GM23338 (cell line): ENCODE results near the gene MARK3. TPM values are rescaled to one million over a fixed set of nuclear protein-coding genes. Genes with fewer than 3 reads are reported as not detected.

Experiments used
- ATAC-seq: fragments of 200-7000 bp; cut with Tn5 transposase; 3 replicates; pipeline ENCODE4 v1.9.1; 2020
- DNase-seq: peaks from one replicate; pipeline ENCODE4 v3.0.0-alpha.2; 2015; ENCODE audit warnings: low spot score
- H2AFZ ChIP-seq: fragments of 200-600 bp; sonication (generic); 2 replicates; pipeline ENCODE4 v1.8.0; 2016; ENCODE audit warnings: antibody characterized with exemption, mild to moderate bottlenecking, moderate library complexity
- H3F3A ChIP-seq: fragments of 200-600 bp; sonication (generic); replicated peaks from 2 replicates; pipeline ENCODE4 v1.8.0; 2017; ENCODE audit warnings: antibody characterized with exemption, mixed run types, low read depth
- H3K27ac ChIP-seq: fragments of 200-600 bp; sonication (generic); 2 replicates; pipeline ENCODE4 v1.6.1; 2016; ENCODE audit warnings: low read depth
- H3K27me3 ChIP-seq: fragments of 200-600 bp; sonication (generic); 2 replicates; pipeline ENCODE4 v1.8.0; 2016; ENCODE audit warnings: mild to moderate bottlenecking, mixed run types, moderate library complexity; ENCODE audit not compliant: insufficient read depth
- H3K36me3 ChIP-seq: fragments of 200-600 bp; sonication (generic); 2 replicates; pipeline ENCODE4 v1.8.0; 2016; ENCODE audit warnings: mild to moderate bottlenecking; ENCODE audit not compliant: insufficient read depth
- H3K4me1 ChIP-seq: fragments of 200-600 bp; sonication (generic); 2 replicates; pipeline ENCODE4 v1.8.0; 2016; ENCODE audit warnings: mild to moderate bottlenecking, moderate library complexity; ENCODE audit not compliant: insufficient read depth
- H3K4me2 ChIP-seq: fragments of 200-600 bp; sonication (generic); 2 replicates; pipeline ENCODE4 v1.7.1; 2017; ENCODE audit warnings: mixed run types
- H3K4me3 ChIP-seq: fragments of 200-600 bp; sonication (generic); 2 replicates; pipeline ENCODE4 v1.6.1; 2016; ENCODE audit warnings: mixed run types
- H3K79me2 ChIP-seq: fragments of 200-600 bp; sonication (generic); replicated peaks from 2 replicates; pipeline ENCODE4 v1.8.0; 2017; ENCODE audit warnings: mild to moderate bottlenecking; ENCODE audit not compliant: insufficient read depth
- H3K9me2 ChIP-seq: fragments of 200-600 bp; sonication (generic); 2 replicates; pipeline ENCODE4 v1.8.0; 2017; ENCODE audit not compliant: insufficient read depth
- H4K20me1 ChIP-seq: fragments of 200-600 bp; sonication (generic); replicated peaks from 2 replicates; pipeline ENCODE4 v1.8.0; 2017; ENCODE audit warnings: mild to moderate bottlenecking; ENCODE audit not compliant: insufficient read depth
- H3K27ac Mint-ChIP-seq: 2 replicates; pipeline ENCODE4 v1.8.0; 2020; ENCODE audit warnings: inconsistent platforms, mild to moderate bottlenecking, moderate library complexity, mixed read lengths
- H3K27me3 Mint-ChIP-seq: 3 replicates; pipeline ENCODE4 v1.8.0; 2022; ENCODE audit warnings: low read depth, mild to moderate bottlenecking, moderate library complexity, mixed read lengths, inconsistent platforms; ENCODE audit not compliant: insufficient read depth, poor library complexity
- H3K36me3 Mint-ChIP-seq: 3 replicates; pipeline ENCODE4 v1.8.0; 2021; ENCODE audit warnings: low read depth, mild to moderate bottlenecking, inconsistent platforms, moderate library complexity, mixed read lengths
- H3K4me1 Mint-ChIP-seq: 3 replicates; pipeline ENCODE4 v1.8.0; 2020; ENCODE audit warnings: mild to moderate bottlenecking, inconsistent platforms, mixed read lengths
- H3K4me3 Mint-ChIP-seq: 3 replicates; pipeline ENCODE4 v1.8.0; 2021; ENCODE audit warnings: moderate library complexity, mild to moderate bottlenecking, inconsistent platforms, mixed read lengths
- H3K9me3 Mint-ChIP-seq: 3 replicates; pipeline ENCODE4 v1.8.0; 2020; ENCODE audit warnings: moderate library complexity, mild to moderate bottlenecking, inconsistent platforms, mixed read lengths
- POLR2AphosphoS5 ChIP-seq: IDR thresholded peaks from 2 replicates; pipeline ENCODE4 v1.6.1; 2016; ENCODE audit warnings: antibody characterized with exemption, low read depth
- STAT1 ChIP-seq: IDR thresholded peaks from one replicate; pipeline ENCODE4 v1.6.1; 2016; ENCODE audit warnings: antibody characterized with exemption; ENCODE audit not compliant: unreplicated experiment
- ZNF331 ChIP-seq: fragments of 250-450 bp; sonication (Bioruptor Pico); IDR thresholded peaks from 2 replicates; pipeline ENCODE4 v1.5.0; 2020; ENCODE audit warnings: low read depth, mild to moderate bottlenecking, moderate library complexity
- polyA plus RNA-seq: library from polyadenylated mRNA; unstranded; fragments of >200 nt; fragmentation: Nextera tagmentation; extraction: Ambion mirVana; gene quantifications from 2 replicates; pipeline ENCODE4 v1.2.1, GENCODE V29; 2016
- total RNA-seq: library from RNA; depleted of rRNA; stranded (reverse); fragments of >200 nt; shearing (Covaris generic); gene quantifications from 2 replicates; pipeline ENCODE4 v1.2.3, GENCODE V29; 2014
- TF ChIP-seq, protein P1 (sequence below), 2 experiments: fragments of 200-600 bp in 1 of 2; sonication (generic) in 1 of 2; conservative IDR thresholded peaks; 2 replicates each; pipeline versions ENCODE4 v1.5.1 to v1.6.1; 2016 to 2017; ENCODE audit warnings: antibody characterized with exemption in 2 of 2, low read depth in 2 of 2, mild to moderate bottlenecking in 2 of 2, moderate library complexity in 1 of 2

Gene MARK3
- total and polyA plus RNA-seq, 2 experiments from 2014 or later = 45.9 to 69.7 TPM

DNA sequence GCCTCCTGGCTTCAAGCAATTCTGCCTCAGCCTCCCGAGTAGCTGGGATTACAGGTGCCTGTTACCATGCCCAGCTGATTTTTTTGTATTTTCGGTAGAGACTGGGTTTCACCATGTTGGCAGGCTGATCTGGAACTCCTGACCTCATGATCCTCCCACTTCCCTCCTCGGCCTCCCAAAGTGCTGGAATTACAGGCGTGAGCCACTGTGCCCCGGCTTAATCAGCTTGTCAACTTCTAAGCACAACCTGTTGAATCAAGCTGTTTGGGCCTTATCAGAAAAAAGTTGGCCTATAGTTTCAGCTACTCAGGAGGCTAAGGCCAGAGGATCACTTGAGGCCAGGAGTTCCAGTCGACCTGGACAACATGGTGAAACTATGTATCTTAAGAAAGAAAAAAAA lies 7.9 kb downstream of the MARK3 start:
- no peak for TF ChIP-seq ZNF331 (CRISPR knock-in tag)
- ATAC-seq (no peak), DNase-seq (no peak)
- Histone ChIP-seq H3K4me2 (no peak overlapping the region), H4K20me1 (peaks cover 59% of the 10 kb centered on the region), H3K9me2 (no peaks in the 10 kb centered on the region), H3K79me2 (peaks cover 100% of the 10 kb centered on the region), H2AFZ (no peak overlapping the region), H3K27ac (no peak overlapping the region), H3F3A (peaks cover 3% of the 10 kb centered on the region; the same call in 1 of the 2 replicates), H3K27me3 (no peaks in the 10 kb centered on the region), H3K4me1 (no peaks in the 10 kb centered on the region), H3K4me3 (no peak overlapping the region), H3K36me3 (no peaks in the 10 kb centered on the region)
- H3K27me3 Mint-ChIP-seq = peaks cover 1% of the 10 kb centered on the region
- H3K9me3 Mint-ChIP-seq = no peaks in the 10 kb centered on the region
- H3K4me3 Mint-ChIP-seq = no peak overlapping the region
- H3K4me1 Mint-ChIP-seq = peaks cover 35% of the 10 kb centered on the region
- H3K27ac Mint-ChIP-seq = 0 out of 2 replicates have a peak overlapping the region, but pooled peaks have one; percentile 59
- H3K36me3 Mint-ChIP-seq = no peaks in the 10 kb centered on the region; the same call in 2 of the 3 replicates

DNA sequence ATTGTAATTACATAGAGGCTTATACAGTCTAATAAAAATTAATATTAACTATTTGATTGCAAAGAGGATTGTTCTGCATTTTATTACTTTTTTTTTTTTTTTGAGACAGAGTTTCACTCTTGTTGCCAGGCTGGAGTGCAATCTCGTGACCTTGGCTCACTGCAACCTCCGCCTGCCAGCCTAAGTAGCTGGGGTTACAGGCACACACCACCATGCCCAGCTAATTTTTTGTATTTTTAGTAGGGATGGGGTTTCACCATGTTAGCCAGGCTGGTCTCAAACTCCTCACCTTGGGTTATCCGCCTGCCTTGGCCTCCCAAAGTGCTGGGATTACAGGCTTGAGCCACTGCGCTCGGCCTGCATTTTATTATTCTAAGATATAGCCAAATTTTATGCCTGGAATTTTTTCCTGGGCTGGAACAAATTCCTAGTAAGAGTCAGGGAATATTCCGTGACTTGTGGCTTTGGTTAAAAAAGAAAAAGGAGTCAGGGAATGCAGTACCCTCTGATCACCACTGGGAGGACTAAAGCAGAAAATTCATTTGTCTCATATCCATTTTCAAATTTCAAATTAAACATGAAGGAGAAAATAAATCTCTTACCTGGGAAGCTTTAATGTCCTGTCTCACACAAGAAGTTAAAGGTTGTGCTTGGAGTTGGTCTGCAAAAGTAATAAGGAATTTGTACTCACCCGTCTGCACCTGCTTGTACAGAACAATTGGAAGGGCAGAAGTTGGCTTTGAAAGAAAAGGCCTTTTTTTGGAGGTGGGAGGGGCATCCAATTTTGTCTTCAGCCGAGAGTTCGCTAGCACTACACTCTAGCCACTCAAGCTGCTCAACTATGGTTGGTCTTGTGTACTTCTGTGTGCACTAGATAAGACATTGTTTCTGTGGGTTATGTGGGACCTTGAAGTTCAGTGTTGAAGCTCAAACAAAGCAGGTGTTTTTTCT lies 8.7 kb downstream of the MARK3 start:
- Mint-ChIP-seq H3K36me3 (peaks cover 4% of the 10 kb centered on the region; the same call in 2 of the 3 replicates), H3K9me3 (no peaks in the 10 kb centered on the region), H3K4me3 (no peak overlapping the region), H3K27me3 (peaks cover 1% of the 10 kb centered on the region), H3K4me1 (peaks cover 39% of the 10 kb centered on the region), H3K27ac (no peak overlapping the region)
- no peak overlapping the region for H3K4me2 ChIP-seq
- H3K27me3 ChIP-seq = no peaks in the 10 kb centered on the region
- H3K4me3 ChIP-seq = no peak overlapping the region
- ATAC-seq (peak; percentile 37), DNase-seq (peak; percentile 64)
- H3K36me3 ChIP-seq = no peaks in the 10 kb centered on the region
- H3K79me2 ChIP-seq = peaks cover 100% of the 10 kb centered on the region
- TF ChIP-seq POLR2AphosphoS5 (no peak), STAT1 (no peak)
- TF ChIP-seq, protein P1, sequence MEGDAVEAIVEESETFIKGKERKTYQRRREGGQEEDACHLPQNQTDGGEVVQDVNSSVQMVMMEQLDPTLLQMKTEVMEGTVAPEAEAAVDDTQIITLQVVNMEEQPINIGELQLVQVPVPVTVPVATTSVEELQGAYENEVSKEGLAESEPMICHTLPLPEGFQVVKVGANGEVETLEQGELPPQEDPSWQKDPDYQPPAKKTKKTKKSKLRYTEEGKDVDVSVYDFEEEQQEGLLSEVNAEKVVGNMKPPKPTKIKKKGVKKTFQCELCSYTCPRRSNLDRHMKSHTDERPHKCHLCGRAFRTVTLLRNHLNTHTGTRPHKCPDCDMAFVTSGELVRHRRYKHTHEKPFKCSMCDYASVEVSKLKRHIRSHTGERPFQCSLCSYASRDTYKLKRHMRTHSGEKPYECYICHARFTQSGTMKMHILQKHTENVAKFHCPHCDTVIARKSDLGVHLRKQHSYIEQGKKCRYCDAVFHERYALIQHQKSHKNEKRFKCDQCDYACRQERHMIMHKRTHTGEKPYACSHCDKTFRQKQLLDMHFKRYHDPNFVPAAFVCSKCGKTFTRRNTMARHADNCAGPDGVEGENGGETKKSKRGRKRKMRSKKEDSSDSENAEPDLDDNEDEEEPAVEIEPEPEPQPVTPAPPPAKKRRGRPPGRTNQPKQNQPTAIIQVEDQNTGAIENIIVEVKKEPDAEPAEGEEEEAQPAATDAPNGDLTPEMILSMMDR (conservative IDR thresholded peaks at IDR 0.05; ENCODE audit: low read depth in 2 of 2) = peak; percentile 28 to 97; a peak in 3 of 4 replicates
- H2AFZ ChIP-seq = no peak overlapping the region
- no peak overlapping the region for H3K27ac ChIP-seq
- peaks cover 52% of the 10 kb centered on the region for H4K20me1 ChIP-seq
- peaks cover 3% of the 10 kb centered on the region; the same call in 1 of the 2 replicates for H3F3A ChIP-seq
- no peaks in the 10 kb centered on the region for H3K4me1 ChIP-seq
- H3K9me2 ChIP-seq = no peaks in the 10 kb centered on the region

DNA sequence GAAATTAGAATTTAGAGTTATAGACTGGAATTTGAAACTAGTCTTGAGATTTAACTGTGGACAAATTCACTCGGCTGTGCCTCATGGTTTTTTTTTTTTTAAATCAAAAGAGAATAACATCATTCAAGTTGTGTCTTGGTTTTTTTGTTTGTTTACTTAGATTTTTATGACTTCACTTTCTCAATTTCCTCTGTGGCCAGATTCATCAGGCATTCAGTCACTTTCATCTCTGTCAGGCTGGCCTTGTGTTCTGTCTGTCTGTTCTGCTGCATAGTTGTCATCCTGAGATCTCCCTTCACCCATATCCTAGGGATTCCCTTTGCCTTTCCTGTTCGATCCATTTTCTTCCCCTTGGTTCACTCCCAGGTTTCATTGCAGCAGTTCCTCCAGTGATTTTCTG lies 10.0 kb downstream of the MARK3 start:
- Histone ChIP-seq H2AFZ (no peak overlapping the region), H3K4me1 (no peaks in the 10 kb centered on the region), H3K9me2 (no peaks in the 10 kb centered on the region), H3K79me2 (peaks cover 100% of the 10 kb centered on the region), H3K27me3 (no peaks in the 10 kb centered on the region), H3F3A (peaks cover 2% of the 10 kb centered on the region; the same call in 1 of the 2 replicates), H4K20me1 (peaks cover 48% of the 10 kb centered on the region), H3K27ac (0 out of 2 replicates have a peak overlapping the region, but pooled peaks have one; percentile 6), H3K4me2 (no peak overlapping the region), H3K4me3 (no peak overlapping the region), H3K36me3 (no peaks in the 10 kb centered on the region)
- DNase-seq (no peak), ATAC-seq (no peak)
- Mint-ChIP-seq H3K9me3 (no peaks in the 10 kb centered on the region), H3K4me3 (no peak overlapping the region), H3K27ac (no peak overlapping the region), H3K36me3 (peaks cover 4% of the 10 kb centered on the region; the same call in 1 of the 3 replicates), H3K4me1 (peaks cover 44% of the 10 kb centered on the region), H3K27me3 (no peaks in the 10 kb centered on the region)
- TF ChIP-seq, protein P1 (conservative IDR thresholded peaks at IDR 0.05; ENCODE audit: low read depth in 2 of 2) = no peak
- TF ChIP-seq ZNF331 (CRISPR knock-in tag) = no peak
